PC-9 (cell line): ENCODE data around the gene TEX51.

ENCODE experiments used
- EZH2 ChIP-seq: fragments of 200-600 bp; sonication (generic); IDR thresholded peaks from 2 replicates; pipeline ENCODE4 v1.8.0; 2017; ENCODE audit warnings: antibody characterized with exemption, low read depth
- TF ChIP-seq, protein P1 (sequence below): fragments of 200-600 bp; sonication (generic); conservative IDR thresholded peaks from 2 replicates; pipeline ENCODE4 v1.6.1; 2017; ENCODE audit warnings: mixed run types, antibody characterized with exemption, mild to moderate bottlenecking, moderate library complexity

- TF ChIP-seq, protein P1, sequence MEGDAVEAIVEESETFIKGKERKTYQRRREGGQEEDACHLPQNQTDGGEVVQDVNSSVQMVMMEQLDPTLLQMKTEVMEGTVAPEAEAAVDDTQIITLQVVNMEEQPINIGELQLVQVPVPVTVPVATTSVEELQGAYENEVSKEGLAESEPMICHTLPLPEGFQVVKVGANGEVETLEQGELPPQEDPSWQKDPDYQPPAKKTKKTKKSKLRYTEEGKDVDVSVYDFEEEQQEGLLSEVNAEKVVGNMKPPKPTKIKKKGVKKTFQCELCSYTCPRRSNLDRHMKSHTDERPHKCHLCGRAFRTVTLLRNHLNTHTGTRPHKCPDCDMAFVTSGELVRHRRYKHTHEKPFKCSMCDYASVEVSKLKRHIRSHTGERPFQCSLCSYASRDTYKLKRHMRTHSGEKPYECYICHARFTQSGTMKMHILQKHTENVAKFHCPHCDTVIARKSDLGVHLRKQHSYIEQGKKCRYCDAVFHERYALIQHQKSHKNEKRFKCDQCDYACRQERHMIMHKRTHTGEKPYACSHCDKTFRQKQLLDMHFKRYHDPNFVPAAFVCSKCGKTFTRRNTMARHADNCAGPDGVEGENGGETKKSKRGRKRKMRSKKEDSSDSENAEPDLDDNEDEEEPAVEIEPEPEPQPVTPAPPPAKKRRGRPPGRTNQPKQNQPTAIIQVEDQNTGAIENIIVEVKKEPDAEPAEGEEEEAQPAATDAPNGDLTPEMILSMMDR, result no peak
- TF ChIP-seq EZH2, result no peak
Measured at GRCh38 chr2:126877041-126877440, 21.6 kb upstream of the TEX51 start.
